Glomerular endothelial cell (primary cell): ENCODE results near the gene ALAS2. TPM values are rescaled to one million over a fixed set of nuclear protein-coding genes. Genes with fewer than 3 reads are reported as not detected.
"Not testable (repeated sequence)": the region's sequence is repeated elsewhere in the genome, so short reads cannot be mapped to it uniquely, and the experiment has no call there.

Experiments used
- DNase-seq: peaks from one replicate; pipeline ENCODE4 v3.0.0-alpha.2; 2011; ENCODE audit warnings: low read depth, low spot score; ENCODE audit errors: extremely low read depth
- total RNA-seq: library from RNA; depleted of rRNA; stranded (reverse); fragments of >200 nt; gene quantifications from 2 replicates; pipeline ENCODE4 v1.2.3, GENCODE V29; 2015

The ALAS2 gene
- total RNA-seq, 1 donor from 2014 or later, result not detected

GRCh38 chrX:55006827-55007621 lies 23.8 kb downstream of the ALAS2 start:
- DNase-seq, result no peak

- DNase-seq, result no peak
Measured at GRCh38 chrX:55005256-55005655, 25.5 kb downstream of the ALAS2 start.

- DNase-seq, result no peak
Measured at GRCh38 chrX:55004231-55004630, 26.5 kb downstream of the ALAS2 start.

- peak; percentile 68 for DNase-seq
Measured at GRCh38 chrX:54999717-55000598, 30.8 kb downstream of the ALAS2 start, which contains the start of gene APEX2. Gene APEX2, plus strand, starts transcription at chrX:55000363. Its CDS starts 60 bp downstream, at chrX:55000423.

GRCh38 chrX:54995621-54996020 lies 35.2 kb downstream of the ALAS2 start:
- DNase-seq, result no peak

GRCh38 chrX:54994668-54995351 lies 36.0 kb downstream of the ALAS2 start:
- no peak for DNase-seq

GRCh38 chrX:54994099-54994498 lies 36.7 kb downstream of the ALAS2 start, which contains the start of gene PFKFB1:
Gene PFKFB1, minus strand, starts transcription at chrX:54994188. Its CDS starts 181 bp downstream, at chrX:54994007.
- no peak for DNase-seq

- DNase-seq, result no peak
Measured at GRCh38 chrX:54992911-54993622, 37.7 kb downstream of the ALAS2 start.

GRCh38 chrX:54991706-54992105 lies 39.1 kb downstream of the ALAS2 start:
- DNase-seq, result no peak

- DNase-seq, result not testable (repeated sequence)
Measured at GRCh38 chrX:54983306-54983705, 47.5 kb downstream of the ALAS2 start.

GRCh38 chrX:54980334-54980733 lies 50.4 kb downstream of the ALAS2 start:
- DNase-seq, result no peak

- no peak for DNase-seq
Measured at GRCh38 chrX:54979432-54979831, 51.3 kb downstream of the ALAS2 start.

- no peak for DNase-seq
Measured at GRCh38 chrX:54978448-54978847, 52.3 kb downstream of the ALAS2 start.

- DNase-seq, result no peak
Measured at GRCh38 chrX:54977387-54977786, 53.4 kb downstream of the ALAS2 start.

GRCh38 chrX:54964766-54965497 lies 65.8 kb downstream of the ALAS2 start:
- DNase-seq, result no peak

GRCh38 chrX:54961750-54962149 lies 69.0 kb downstream of the ALAS2 start:
- no peak for DNase-seq
